ENCODE measurements around the gene IFT20.

Gene IFT20

GRCh38 chr17:28306954-28307401 is 28.3 kb downstream of the IFT20 start:
- TF ChIP-seq TAF1 (IDR thresholded peaks at IDR 0.05; ENCODE audit: low read depth) (no peak), ZBTB7A (IDR thresholded peaks at IDR 0.05; ENCODE audit: low read depth) (no peak), RAD21 (IDR thresholded peaks at IDR 0.05; ENCODE audit: low read depth) (no peak), EP300 (IDR thresholded peaks at IDR 0.05; ENCODE audit: borderline replicate concordance) (no peak), NFIC (IDR thresholded peaks at IDR 0.05) (no peak), CEBPB (IDR thresholded peaks at IDR 0.05) (no peak), MAX (IDR thresholded peaks at IDR 0.05) (no peak), REST (IDR thresholded peaks at IDR 0.05; ENCODE audit: low read depth) (no peak), EGR1 (IDR thresholded peaks at IDR 0.05) (no peak), TCF12 (IDR thresholded peaks at IDR 0.05; ENCODE audit: low read depth) (no peak), YY1 (IDR thresholded peaks at IDR 0.05; ENCODE audit: low read depth) (no peak), TEAD4 (IDR thresholded peaks at IDR 0.05) (no peak), USF1 (IDR thresholded peaks at IDR 0.05) (no peak), FOXM1 (IDR thresholded peaks at IDR 0.05; ENCODE audit: borderline replicate concordance, low read depth) (no peak), CREB1 (IDR thresholded peaks at IDR 0.05; ENCODE audit: low read depth) (no peak)

GRCh38 chr17:28298449-28298848 is 36.8 kb downstream of the IFT20 start:
- TF ChIP-seq YY1 (IDR thresholded peaks at IDR 0.05; ENCODE audit: low read depth) = no peak
- TF ChIP-seq FOXM1 (IDR thresholded peaks at IDR 0.05; ENCODE audit: borderline replicate concordance, low read depth) = no peak
- no peak for TF ChIP-seq EP300 (IDR thresholded peaks at IDR 0.05; ENCODE audit: borderline replicate concordance)
- TF ChIP-seq TAF1 (IDR thresholded peaks at IDR 0.05; ENCODE audit: low read depth) = no peak
- TF ChIP-seq MAX (IDR thresholded peaks at IDR 0.05) = no peak
- no peak for TF ChIP-seq CREB1 (IDR thresholded peaks at IDR 0.05; ENCODE audit: low read depth)
- TF ChIP-seq TCF12 (IDR thresholded peaks at IDR 0.05; ENCODE audit: low read depth) = no peak
- no peak for TF ChIP-seq RAD21 (IDR thresholded peaks at IDR 0.05; ENCODE audit: low read depth)

- TF ChIP-seq YY1 (IDR thresholded peaks at IDR 0.05; ENCODE audit: low read depth) (no peak), MAX (IDR thresholded peaks at IDR 0.05) (no peak), FOXM1 (IDR thresholded peaks at IDR 0.05; ENCODE audit: borderline replicate concordance, low read depth) (no peak), TEAD4 (IDR thresholded peaks at IDR 0.05) (no peak), EP300 (IDR thresholded peaks at IDR 0.05; ENCODE audit: borderline replicate concordance) (no peak), EGR1 (IDR thresholded peaks at IDR 0.05) (no peak), REST (IDR thresholded peaks at IDR 0.05; ENCODE audit: low read depth) (no peak), TCF12 (IDR thresholded peaks at IDR 0.05; ENCODE audit: low read depth) (no peak), CREB1 (IDR thresholded peaks at IDR 0.05; ENCODE audit: low read depth) (no peak), NFIC (IDR thresholded peaks at IDR 0.05) (no peak), TAF1 (IDR thresholded peaks at IDR 0.05; ENCODE audit: low read depth) (no peak)
These were observed 39.3 kb downstream of the IFT20 start for GRCh38 chr17:28295677-28296578.

- TF ChIP-seq YY1 (IDR thresholded peaks at IDR 0.05; ENCODE audit: low read depth) (no peak), ZBTB7A (IDR thresholded peaks at IDR 0.05; ENCODE audit: low read depth) (no peak), REST (IDR thresholded peaks at IDR 0.05; ENCODE audit: low read depth) (no peak), EP300 (IDR thresholded peaks at IDR 0.05; ENCODE audit: borderline replicate concordance) (no peak), EGR1 (IDR thresholded peaks at IDR 0.05) (no peak), RAD21 (IDR thresholded peaks at IDR 0.05; ENCODE audit: low read depth) (no peak), CEBPB (IDR thresholded peaks at IDR 0.05) (no peak), FOXM1 (IDR thresholded peaks at IDR 0.05; ENCODE audit: borderline replicate concordance, low read depth) (no peak), USF1 (IDR thresholded peaks at IDR 0.05) (no peak), TAF1 (IDR thresholded peaks at IDR 0.05; ENCODE audit: low read depth) (no peak), TCF12 (IDR thresholded peaks at IDR 0.05; ENCODE audit: low read depth) (no peak), MAX (IDR thresholded peaks at IDR 0.05) (no peak), NFIC (IDR thresholded peaks at IDR 0.05) (no peak), TEAD4 (IDR thresholded peaks at IDR 0.05) (no peak), CREB1 (IDR thresholded peaks at IDR 0.05; ENCODE audit: low read depth) (no peak)
These were observed 41.3 kb downstream of the IFT20 start for GRCh38 chr17:28293994-28294393.

Measured in Ishikawa (cell line).